Stimulated activated CD4-positive, alpha-beta T cell treated with anti-CD3 and anti-CD28 coated beads, Interleukin-1b, Interleukin-23, amount 100 ng/mL, for 4 hours (primary cell): ENCODE results near the gene PCYT2.
"Not testable (repeated sequence)": the region's sequence is repeated elsewhere in the genome, so short reads cannot be mapped to it uniquely, and the experiment has no call there.

ENCODE experiments used
- DNase-seq, 2 donors: peaks; one replicate each; pipeline ENCODE4 v3.0.0-alpha.2; 2020; ENCODE audit warnings: low read depth in 2 of 2

Gene PCYT2

GRCh38 chr17:81911277-81911961 is at the start of gene PCYT2:
Gene PCYT2 (minus strand): TSS chr17:81911399. CDS start chr17:81911355, 44 bp downstream.
- peak; percentile 91 to 92 for DNase-seq

GRCh38 chr17:81960130-81960958 is 49.1 kb upstream of the PCYT2 start:
- no peak for DNase-seq

DNA sequence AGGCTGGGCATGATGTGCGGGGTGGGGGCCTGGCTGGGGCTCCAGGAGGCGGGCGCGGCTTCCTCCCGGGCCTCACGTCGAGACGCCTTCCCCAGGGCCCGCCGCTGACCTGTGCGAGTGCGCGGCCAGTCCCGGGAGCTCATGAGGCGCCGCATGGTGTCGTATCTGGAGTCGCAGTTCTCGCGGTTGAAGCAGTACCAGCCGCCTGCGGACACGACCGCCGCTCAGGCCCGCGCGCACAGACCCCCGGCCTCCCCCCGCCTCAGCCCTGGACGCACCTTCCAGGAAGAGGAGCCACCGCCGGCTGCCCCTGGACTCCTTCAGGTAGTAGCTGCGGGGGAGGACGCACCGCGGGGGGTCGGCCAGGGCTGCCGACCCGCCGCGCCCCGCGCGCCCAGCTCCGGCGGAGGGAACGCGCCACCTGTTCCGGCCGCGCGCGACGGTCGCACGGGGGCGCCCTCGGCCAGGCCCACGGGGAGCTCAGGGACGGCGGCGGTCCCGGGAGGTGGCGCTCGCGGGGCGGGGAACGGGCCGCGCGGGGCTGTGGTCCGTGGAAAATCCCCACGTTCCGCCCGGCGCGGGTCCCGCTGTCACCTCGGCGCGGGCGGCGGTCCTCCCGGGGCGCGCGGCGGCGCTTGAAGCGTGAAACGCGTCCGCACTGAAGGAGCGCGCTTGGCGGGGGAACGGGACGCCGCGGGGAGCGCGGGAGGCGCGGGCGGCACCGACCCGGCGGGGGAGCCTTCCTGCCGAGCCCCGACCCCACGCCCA is 48.3 kb upstream of the PCYT2 start:
- peak; percentile 82 to 85 for DNase-seq

DNA sequence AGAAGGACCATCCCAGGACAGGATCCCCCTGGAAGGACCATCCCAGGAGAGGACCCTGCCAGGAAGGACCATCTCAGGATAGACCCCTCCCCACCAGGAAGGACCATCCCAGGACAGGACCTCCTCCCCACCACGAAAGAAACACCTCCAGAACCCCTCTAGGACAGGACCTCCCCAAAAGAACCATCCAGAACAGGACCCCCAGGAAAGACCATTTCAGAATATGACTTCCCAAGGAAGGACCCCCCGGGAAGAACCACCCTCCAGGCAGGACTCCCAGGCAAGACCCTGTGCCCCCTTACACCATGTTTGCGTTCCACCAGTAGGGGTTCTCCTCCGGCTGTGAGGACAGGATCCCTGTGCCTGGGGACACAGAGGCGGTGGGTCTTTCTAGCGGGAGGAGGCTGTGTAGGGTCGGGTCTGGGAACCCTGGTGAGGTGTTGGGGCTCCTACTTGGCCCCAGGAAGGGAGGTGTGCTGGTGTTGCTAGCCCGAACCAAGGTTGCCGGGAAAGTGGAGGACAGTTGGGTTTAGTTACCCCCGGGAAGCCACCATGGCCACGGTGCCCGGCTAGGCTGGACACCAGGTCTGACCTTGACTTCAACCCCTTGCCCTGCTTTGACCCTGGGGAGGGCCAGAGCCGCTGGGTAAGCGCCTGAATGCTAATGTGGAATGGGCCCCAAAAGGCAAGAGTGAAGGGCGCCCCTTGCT is 47.6 kb upstream of the PCYT2 start:
- DNase-seq: no peak

DNA sequence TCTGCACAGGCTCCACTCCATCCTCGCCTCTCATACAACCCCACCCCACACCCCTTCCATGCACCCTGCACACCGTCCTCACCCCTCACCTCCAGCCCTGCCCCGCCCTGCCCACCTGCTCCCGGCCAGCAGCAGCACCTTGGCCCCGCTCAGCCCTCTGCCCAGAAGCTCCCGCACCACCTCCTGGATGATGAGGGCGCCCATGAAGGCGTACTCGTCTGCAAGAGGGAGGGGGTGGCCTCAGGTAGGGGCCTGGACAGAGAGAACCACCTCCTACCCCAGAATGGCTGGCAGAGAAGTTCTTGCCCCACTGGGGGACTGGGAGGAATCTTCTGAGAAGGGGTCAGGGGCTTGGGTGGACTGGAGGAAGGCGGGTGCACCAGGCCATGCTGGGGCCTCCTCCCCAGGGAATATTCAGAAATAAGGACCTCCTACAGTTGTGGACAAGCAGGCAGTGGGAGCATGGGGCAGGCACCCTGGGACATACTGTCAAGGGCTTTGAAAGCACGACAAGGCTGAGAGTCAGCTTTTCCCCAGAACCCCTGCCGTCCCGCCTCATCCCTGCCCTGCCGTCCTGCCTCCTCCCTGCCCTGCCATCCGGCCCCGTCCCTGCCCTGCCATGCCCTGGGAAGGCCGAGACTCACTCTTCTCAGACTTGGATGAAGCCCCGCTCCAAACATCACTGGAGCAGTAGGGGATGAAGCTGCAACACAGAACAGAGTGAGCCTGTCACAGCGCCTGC is 46.7 kb upstream of the PCYT2 start:
- DNase-seq: no peak

- DNase-seq: no peak
These were observed 45.7 kb upstream of the PCYT2 start for GRCh38 chr17:81956607-81957589.

- DNase-seq: no peak
These were observed 44.8 kb upstream of the PCYT2 start for GRCh38 chr17:81955756-81956544.

- DNase-seq: no peak
These were observed 44.0 kb upstream of the PCYT2 start for GRCh38 chr17:81955058-81955681.

- no peak for DNase-seq
These were observed 43.2 kb upstream of the PCYT2 start for GRCh38 chr17:81954131-81955057.

GRCh38 chr17:81953443-81953842 is 42.2 kb upstream of the PCYT2 start:
- DNase-seq: not testable (repeated sequence)

- DNase-seq: no peak
These were observed 41.6 kb upstream of the PCYT2 start for GRCh38 chr17:81952792-81953228.

- no peak for DNase-seq
These were observed 40.8 kb upstream of the PCYT2 start for GRCh38 chr17:81951785-81952684.

- no peak for DNase-seq
These were observed 39.3 kb upstream of the PCYT2 start for GRCh38 chr17:81950501-81950900.

GRCh38 chr17:81948635-81949378 is 37.6 kb upstream of the PCYT2 start:
- no peak for DNase-seq

GRCh38 chr17:81947189-81947588 is 36.0 kb upstream of the PCYT2 start, which contains the start of gene MYADML2:
Gene MYADML2 (minus strand): TSS chr17:81947233. CDS start chr17:81941741, 5,492 bp downstream.
- DNase-seq: no peak
